GM12878 (cell line): ENCODE results near the gene TOP3A.

Experiments used
- BCLAF1 ChIP-seq: fragments of 450-650 bp; IDR thresholded peaks from 2 replicates; pipeline ENCODE4 v1.6.1; 2017; ENCODE audit warnings: antibody characterized with exemption, mild to moderate bottlenecking, moderate library complexity
- CEBPB ChIP-seq, 2 experiments: fragments of 150-350 bp in 1 of 2; IDR thresholded peaks; 2 replicates each; pipeline ENCODE4 v1.6.1; 2012 to 2014; ENCODE audit warnings: low read depth in 2 of 2, low read length in 2 of 2, borderline replicate concordance in 1 of 2, inconsistent platforms in 1 of 2
- CEBPZ ChIP-seq: fragments of 150-350 bp; IDR thresholded peaks from 2 replicates; pipeline ENCODE4 v1.6.1; 2016; ENCODE audit warnings: low read depth, low read length
- CHD4 ChIP-seq: fragments of 200-600 bp; sonication (generic); IDR thresholded peaks from 2 replicates; pipeline ENCODE4 v1.6.1; 2016; ENCODE audit warnings: mild to moderate bottlenecking
- EGR1 ChIP-seq, 2 experiments: IDR thresholded peaks; 1 replicate in 1 of 2; 2 replicates in 1 of 2; pipeline ENCODE4 v1.6.1; 2011 to 2012; ENCODE audit warnings: low read depth in 2 of 2, low read length in 2 of 2, borderline replicate concordance in 1 of 2, mild to moderate bottlenecking in 1 of 2, moderate library complexity in 1 of 2
- HDGF ChIP-seq: fragments of 450-650 bp; IDR thresholded peaks from 2 replicates; pipeline ENCODE4 v1.6.1; 2016; ENCODE audit warnings: antibody characterized with exemption
- JUND ChIP-seq: IDR thresholded peaks from 2 replicates; pipeline ENCODE4 v1.6.1; 2012; ENCODE audit warnings: low read depth, mild to moderate bottlenecking, low read length, improper control_type of control experiment, moderate library complexity
- KDM1A ChIP-seq: fragments of 200-600 bp; sonication (generic); IDR thresholded peaks from 2 replicates; pipeline ENCODE4 v1.6.1; 2016; ENCODE audit warnings: borderline replicate concordance
- POLR2A ChIP-seq: IDR thresholded peaks from 2 replicates; pipeline ENCODE4 v1.6.1; 2011; ENCODE audit warnings: low read depth, mild to moderate bottlenecking, low read length
- TF ChIP-seq, protein P1 (sequence below), 3 experiments: IDR thresholded peaks in 2 of 3; conservative IDR thresholded peaks in 1 of 3; 2 replicates each; pipeline ENCODE4 v1.5.1; 2011; ENCODE audit warnings: low read depth in 3 of 3, low read length in 3 of 3, mild to moderate bottlenecking in 3 of 3, control low read depth in 2 of 3, moderate library complexity in 2 of 3, inconsistent platforms in 1 of 3, mixed read lengths in 1 of 3; ENCODE audit not compliant: control insufficient read depth in 2 of 3, insufficient read depth in 1 of 3; ENCODE audit errors: extremely low read depth in 1 of 3
- TF ChIP-seq, protein P2 (sequence below): IDR thresholded peaks from 2 replicates; pipeline ENCODE4 v1.6.1; 2012; ENCODE audit warnings: improper control_type of control experiment, low read depth, low read length; ENCODE audit not compliant: insufficient replicate concordance

DNA sequence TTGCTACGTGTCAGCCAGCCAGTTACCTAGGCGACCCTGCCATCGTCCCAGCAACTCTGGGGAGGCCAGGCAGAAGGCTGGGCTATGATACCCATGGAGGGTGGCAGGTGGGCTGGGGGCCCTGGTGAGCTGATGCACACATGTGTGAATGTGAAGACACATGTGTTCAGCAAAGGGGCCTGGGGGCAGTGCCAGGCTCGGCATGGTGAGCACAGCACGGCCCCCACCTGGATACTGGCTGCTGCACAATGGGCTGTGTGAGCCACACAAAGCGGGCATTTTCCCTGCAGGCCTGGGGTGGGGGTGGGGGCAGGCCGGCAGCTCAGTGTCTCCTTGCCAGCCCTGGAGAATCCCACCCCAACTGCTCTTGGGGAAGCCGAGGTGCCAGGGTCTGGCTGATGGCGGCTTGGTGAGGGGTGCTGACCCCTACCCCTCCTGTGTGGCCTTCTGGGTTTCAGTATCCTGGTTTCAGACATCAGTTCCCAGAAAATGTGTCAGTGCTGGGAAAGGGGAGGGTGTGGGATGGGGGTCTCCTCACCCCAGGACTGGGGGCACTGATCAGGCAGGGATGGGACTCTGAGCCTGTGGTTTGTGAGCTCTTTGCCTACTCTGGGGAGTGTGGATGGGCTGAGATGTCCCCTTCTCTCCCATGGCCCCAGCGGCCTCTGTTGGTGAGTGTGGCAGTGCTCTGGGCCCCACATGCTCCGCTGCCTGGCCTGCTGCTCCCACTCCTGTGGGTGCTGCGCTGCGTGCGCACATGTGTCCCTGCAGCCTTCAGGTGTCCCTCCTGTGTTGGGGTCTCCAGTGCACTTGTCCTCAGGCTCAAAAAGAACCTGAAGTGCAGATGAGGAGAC, 84.3 kb downstream of the TOP3A start:
- TF ChIP-seq BCLAF1 = no peak
- TF ChIP-seq, protein P1, sequence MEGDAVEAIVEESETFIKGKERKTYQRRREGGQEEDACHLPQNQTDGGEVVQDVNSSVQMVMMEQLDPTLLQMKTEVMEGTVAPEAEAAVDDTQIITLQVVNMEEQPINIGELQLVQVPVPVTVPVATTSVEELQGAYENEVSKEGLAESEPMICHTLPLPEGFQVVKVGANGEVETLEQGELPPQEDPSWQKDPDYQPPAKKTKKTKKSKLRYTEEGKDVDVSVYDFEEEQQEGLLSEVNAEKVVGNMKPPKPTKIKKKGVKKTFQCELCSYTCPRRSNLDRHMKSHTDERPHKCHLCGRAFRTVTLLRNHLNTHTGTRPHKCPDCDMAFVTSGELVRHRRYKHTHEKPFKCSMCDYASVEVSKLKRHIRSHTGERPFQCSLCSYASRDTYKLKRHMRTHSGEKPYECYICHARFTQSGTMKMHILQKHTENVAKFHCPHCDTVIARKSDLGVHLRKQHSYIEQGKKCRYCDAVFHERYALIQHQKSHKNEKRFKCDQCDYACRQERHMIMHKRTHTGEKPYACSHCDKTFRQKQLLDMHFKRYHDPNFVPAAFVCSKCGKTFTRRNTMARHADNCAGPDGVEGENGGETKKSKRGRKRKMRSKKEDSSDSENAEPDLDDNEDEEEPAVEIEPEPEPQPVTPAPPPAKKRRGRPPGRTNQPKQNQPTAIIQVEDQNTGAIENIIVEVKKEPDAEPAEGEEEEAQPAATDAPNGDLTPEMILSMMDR (IDR thresholded peaks at IDR 0.05 in 2 of 3, conservative IDR thresholded peaks at IDR 0.05 in 1 of 3; ENCODE audit: control insufficient read depth in 2 of 3, extremely low read depth in 1 of 3, insufficient read depth in 1 of 3, low read depth in 3 of 3, low read length in 3 of 3) = no peak
- TF ChIP-seq POLR2A = no peak
- TF ChIP-seq EGR1 (IDR thresholded peaks at IDR 0.05; ENCODE audit: borderline replicate concordance in 1 of 2, low read depth in 2 of 2, low read length in 2 of 2) = no peak
- TF ChIP-seq, protein P2, sequence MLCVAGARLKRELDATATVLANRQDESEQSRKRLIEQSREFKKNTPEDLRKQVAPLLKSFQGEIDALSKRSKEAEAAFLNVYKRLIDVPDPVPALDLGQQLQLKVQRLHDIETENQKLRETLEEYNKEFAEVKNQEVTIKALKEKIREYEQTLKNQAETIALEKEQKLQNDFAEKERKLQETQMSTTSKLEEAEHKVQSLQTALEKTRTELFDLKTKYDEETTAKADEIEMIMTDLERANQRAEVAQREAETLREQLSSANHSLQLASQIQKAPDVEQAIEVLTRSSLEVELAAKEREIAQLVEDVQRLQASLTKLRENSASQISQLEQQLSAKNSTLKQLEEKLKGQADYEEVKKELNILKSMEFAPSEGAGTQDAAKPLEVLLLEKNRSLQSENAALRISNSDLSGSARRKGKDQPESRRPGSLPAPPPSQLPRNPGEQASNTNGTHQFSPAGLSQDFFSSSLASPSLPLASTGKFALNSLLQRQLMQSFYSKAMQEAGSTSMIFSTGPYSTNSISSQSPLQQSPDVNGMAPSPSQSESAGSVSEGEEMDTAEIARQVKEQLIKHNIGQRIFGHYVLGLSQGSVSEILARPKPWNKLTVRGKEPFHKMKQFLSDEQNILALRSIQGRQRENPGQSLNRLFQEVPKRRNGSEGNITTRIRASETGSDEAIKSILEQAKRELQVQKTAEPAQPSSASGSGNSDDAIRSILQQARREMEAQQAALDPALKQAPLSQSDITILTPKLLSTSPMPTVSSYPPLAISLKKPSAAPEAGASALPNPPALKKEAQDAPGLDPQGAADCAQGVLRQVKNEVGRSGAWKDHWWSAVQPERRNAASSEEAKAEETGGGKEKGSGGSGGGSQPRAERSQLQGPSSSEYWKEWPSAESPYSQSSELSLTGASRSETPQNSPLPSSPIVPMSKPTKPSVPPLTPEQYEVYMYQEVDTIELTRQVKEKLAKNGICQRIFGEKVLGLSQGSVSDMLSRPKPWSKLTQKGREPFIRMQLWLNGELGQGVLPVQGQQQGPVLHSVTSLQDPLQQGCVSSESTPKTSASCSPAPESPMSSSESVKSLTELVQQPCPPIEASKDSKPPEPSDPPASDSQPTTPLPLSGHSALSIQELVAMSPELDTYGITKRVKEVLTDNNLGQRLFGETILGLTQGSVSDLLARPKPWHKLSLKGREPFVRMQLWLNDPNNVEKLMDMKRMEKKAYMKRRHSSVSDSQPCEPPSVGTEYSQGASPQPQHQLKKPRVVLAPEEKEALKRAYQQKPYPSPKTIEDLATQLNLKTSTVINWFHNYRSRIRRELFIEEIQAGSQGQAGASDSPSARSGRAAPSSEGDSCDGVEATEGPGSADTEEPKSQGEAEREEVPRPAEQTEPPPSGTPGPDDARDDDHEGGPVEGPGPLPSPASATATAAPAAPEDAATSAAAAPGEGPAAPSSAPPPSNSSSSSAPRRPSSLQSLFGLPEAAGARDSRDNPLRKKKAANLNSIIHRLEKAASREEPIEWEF = no peak
- TF ChIP-seq CEBPB (IDR thresholded peaks at IDR 0.05; ENCODE audit: borderline replicate concordance in 1 of 2, low read depth in 2 of 2, low read length in 2 of 2) = no peak
- TF ChIP-seq HDGF = no peak
- TF ChIP-seq CEBPZ = no peak
- TF ChIP-seq CHD4 = no peak
- no peak for TF ChIP-seq JUND
- TF ChIP-seq KDM1A = no peak
